ENCODE measurements around the gene LCN6. TPM values are rescaled to one million over a fixed set of nuclear protein-coding genes. Genes with fewer than 3 reads are reported as not detected.
"Not testable (repeated sequence)": the region's sequence is repeated elsewhere in the genome, so short reads cannot be mapped to it uniquely, and the experiment has no call there.

LCN6 gene
- total and polyA plus RNA-seq, 2 of the 4 experiments (the other 2 are of a cell fraction) = not detected

GRCh38 chr9:136788644-136789522 lies 40.6 kb upstream of the LCN6 start:
- BruUV-seq (replicated peaks); H3K4me2 ChIP-seq (ENCODE audit: low read depth, low read length); H4K20me1 ChIP-seq (ENCODE audit: insufficient read depth, low read length); H3K27me3 ChIP-seq (ENCODE audit: control insufficient read depth, insufficient read depth, low read length); H3K23ac ChIP-seq (ENCODE audit: low read depth, low read length); H3K9me1 ChIP-seq (ENCODE audit: insufficient read depth, low read length); H2AK9ac ChIP-seq (replicated peaks; ENCODE audit: low read depth, low read length, poor library complexity); H2BK20ac ChIP-seq (ENCODE audit: low read depth, low read length); H4K8ac ChIP-seq (ENCODE audit: low read depth in 2 of 2, low read length in 2 of 2); POLR2A ChIA-PET (ENCODE audit: unreplicated experiment); H2BK5ac ChIP-seq (ENCODE audit: low read depth, low read length, poor library complexity, severe bottlenecking); H3K18ac ChIP-seq (ENCODE audit: low read depth, low read length); H3K4me3 ChIP-seq (ENCODE audit: insufficient read depth, low read depth, low read length); H2BK15ac ChIP-seq (ENCODE audit: low read depth, low read length); ATAC-seq (ENCODE audit: low read depth); H4K5ac ChIP-seq (ENCODE audit: low read depth, low read length); intact Hi-C loops (cut with micrococcal nuclease); H2AK5ac ChIP-seq (ENCODE audit: low read depth, low read length); H3K14ac ChIP-seq (replicated peaks; ENCODE audit: low read depth, low read length); DNase-seq; H3K9me3 ChIP-seq (ENCODE audit: control insufficient read depth, insufficient read depth, low read length); H4K91ac ChIP-seq (ENCODE audit: insufficient read depth, low read depth, low read length); H3K27ac ChIP-seq (ENCODE audit: insufficient read depth, low read length); H3K36me3 ChIP-seq (ENCODE audit: control insufficient read depth, insufficient read depth, low read length); H2BK120ac ChIP-seq (ENCODE audit: low read depth, low read length); H2AFZ ChIP-seq (replicated peaks; ENCODE audit: low read length, poor library complexity); H3K56ac ChIP-seq (ENCODE audit: extremely low read depth, insufficient read depth, low read length); dilution Hi-C loops (cut with HindIII; ENCODE audit: low sequenced_read_pairs, unreplicated experiment); H3K4me1 ChIP-seq (ENCODE audit: control insufficient read depth, insufficient read depth, low read length); H3K9ac ChIP-seq (ENCODE audit: low read depth, low read length); H3K4ac ChIP-seq (ENCODE audit: low read depth, low read length): not testable (repeated sequence)
- WGBS, 2 experiments (ENCODE audit: extremely low coverage in 2 of 2, insufficient read length in 1 of 2) = 79% methylated on average over 6 of the region's 27 CpGs; no CpG with 5 or more reads in 1 of the 2 experiments
- H3K79me1 ChIP-seq (ENCODE audit: low read depth in 1 of 2, low read length in 2 of 2) = peaks cover 3 to 24% of the 10 kb centered on the region in 2 experiments; a peak in 3 of 4 replicates
- in situ Hi-C loops (cut with MboI; ENCODE audit: low sequenced_read_pairs) = loop anchor here (10.0 kb wide), 1 partner anchor 246 kb away; the partner anchor contains the start of gene FUT7
- CTCF ChIA-PET = interaction anchor here (0.6 kb wide), 1 partner anchor 240 kb away, joined by 3 read pairs; no protein-coding TSS in a partner anchor

Data from IMR-90 (cell line).